ENCODE results near the gene PRSS8.

PRSS8 gene

DNA sequence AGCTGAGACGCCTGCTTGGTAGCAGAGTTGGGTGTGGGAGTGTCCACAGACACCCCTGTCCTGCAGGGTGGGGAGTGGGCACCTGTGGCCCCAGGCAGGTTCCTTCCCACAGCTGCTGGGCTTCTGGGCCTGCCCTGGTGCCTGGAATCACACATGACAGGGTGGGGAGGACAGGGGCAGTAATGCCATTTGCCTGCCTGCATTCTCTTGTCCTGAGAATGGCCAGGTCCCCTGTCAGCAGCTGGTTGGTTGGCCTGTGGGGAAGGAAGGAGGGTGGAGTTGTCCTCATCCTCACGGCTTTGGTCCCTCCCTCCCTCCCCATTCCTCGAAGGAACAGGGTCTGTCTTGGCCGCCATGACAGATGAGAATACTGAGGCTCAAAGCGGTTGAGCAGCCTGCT is 52.0 kb downstream of the PRSS8 start:
- DNase-seq = no peak

DNA sequence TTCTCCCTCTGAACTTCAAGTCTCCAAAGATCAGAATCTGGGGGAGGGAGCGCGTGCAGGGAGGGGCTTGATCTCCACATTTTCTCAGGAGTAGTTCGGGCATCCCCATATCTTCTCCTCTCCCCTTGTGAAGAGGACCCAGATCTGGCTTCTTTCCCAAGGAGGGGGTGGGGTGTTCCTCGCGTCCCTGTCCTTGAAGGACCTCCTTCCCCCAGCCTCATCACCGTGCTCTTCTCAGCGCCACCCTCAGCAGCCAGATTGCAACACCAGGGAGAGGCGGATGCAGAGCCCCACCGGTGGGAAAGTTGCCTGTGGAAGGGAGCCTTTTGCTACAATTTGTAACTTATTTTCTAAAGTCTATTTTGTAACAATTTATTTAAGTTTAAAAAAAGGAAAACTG is 52.4 kb downstream of the PRSS8 start:
- no peak for DNase-seq

DNA sequence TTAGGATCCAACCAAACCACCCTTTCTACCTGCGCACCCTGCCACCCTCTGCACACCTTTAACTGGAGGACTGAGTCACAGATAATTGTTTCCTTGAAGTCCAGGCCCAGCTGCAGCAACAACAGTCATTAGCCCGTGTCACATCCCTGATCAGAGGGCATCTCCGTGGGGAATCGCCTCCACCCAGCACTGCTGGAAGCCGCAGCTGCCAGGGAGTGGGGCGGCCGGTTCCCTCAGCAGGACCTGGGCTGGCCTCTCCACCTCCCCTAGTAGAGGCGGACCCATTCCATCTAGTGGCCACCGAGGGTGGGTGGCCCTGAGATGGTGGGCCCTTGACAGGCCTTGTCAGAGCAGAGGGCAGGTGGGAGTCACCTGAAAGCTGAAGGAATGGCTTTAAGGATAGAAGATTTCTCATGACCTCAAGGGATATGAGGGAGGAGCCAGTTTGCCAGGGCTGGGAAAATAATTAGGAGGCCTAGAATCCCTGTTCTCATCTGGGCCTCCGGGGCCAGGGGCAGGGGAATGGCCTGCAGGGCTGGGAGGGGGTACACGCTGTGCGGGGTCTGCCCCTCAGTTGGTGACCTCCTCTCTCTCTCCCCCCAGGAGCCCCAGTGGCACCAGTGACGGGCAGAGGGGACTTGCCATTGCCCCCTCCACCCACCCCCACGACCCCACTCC is 53.0 kb downstream of the PRSS8 start:
- no peak for DNase-seq
